Breast epithelium (tissue), 3 donors: ENCODE data around the gene MGAT4A.

ENCODE experiments used
- POLR2AphosphoS5 ChIP-seq, 3 donors: sonication (generic); formaldehyde crosslinking; IDR thresholded peaks; one replicate each; pipeline ENCODE4 v1.6.1; 2017; ENCODE audit warnings: antibody characterized with exemption in 3 of 3
- TF ChIP-seq, protein P1 (sequence below), 3 donors: fragments of 450-650 bp; IDR thresholded peaks; one replicate each; pipeline ENCODE4 v1.5.1; 2016 to 2017; ENCODE audit warnings: antibody characterized with exemption in 3 of 3, mild to moderate bottlenecking in 3 of 3, moderate library complexity in 3 of 3

DNA sequence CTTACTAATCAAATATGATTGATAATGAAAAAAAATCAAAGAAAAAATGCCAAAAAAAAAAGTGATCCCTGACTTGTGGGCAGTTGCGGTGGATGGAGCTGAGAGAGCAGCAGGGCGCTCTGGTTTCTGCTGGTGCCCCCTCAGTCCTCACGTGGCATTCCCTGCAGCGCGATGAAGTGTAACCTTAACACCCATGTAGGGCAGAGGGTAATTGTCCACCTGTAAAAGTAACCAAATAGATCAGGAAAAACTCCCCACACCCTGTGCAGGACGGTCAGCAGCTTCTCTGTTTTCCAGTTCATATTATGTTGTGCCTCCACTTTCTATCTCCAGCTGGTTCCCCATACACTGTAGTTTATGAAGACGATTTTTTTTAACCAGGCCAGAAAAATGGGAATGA lies 147.7 kb downstream of the MGAT4A start:
- TF ChIP-seq, protein P1, sequence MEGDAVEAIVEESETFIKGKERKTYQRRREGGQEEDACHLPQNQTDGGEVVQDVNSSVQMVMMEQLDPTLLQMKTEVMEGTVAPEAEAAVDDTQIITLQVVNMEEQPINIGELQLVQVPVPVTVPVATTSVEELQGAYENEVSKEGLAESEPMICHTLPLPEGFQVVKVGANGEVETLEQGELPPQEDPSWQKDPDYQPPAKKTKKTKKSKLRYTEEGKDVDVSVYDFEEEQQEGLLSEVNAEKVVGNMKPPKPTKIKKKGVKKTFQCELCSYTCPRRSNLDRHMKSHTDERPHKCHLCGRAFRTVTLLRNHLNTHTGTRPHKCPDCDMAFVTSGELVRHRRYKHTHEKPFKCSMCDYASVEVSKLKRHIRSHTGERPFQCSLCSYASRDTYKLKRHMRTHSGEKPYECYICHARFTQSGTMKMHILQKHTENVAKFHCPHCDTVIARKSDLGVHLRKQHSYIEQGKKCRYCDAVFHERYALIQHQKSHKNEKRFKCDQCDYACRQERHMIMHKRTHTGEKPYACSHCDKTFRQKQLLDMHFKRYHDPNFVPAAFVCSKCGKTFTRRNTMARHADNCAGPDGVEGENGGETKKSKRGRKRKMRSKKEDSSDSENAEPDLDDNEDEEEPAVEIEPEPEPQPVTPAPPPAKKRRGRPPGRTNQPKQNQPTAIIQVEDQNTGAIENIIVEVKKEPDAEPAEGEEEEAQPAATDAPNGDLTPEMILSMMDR (IDR thresholded peaks at IDR 0.05): no peak
- TF ChIP-seq POLR2AphosphoS5 (IDR thresholded peaks at IDR 0.05): no peak
